Ishikawa (cell line): ENCODE results near the gene ZNF628.

Experiments
- CEBPB ChIP-seq: IDR thresholded peaks from 2 replicates; pipeline ENCODE4 v1.6.1; 2012
- CREB1 ChIP-seq: IDR thresholded peaks from 2 replicates; pipeline ENCODE4 v1.6.1; 2012; ENCODE audit warnings: low read depth
- EGR1 ChIP-seq: IDR thresholded peaks from 2 replicates; pipeline ENCODE4 v1.6.1; 2012
- EP300 ChIP-seq: IDR thresholded peaks from 2 replicates; pipeline ENCODE4 v1.6.1; 2012; ENCODE audit warnings: borderline replicate concordance
- FOXM1 ChIP-seq: IDR thresholded peaks from 2 replicates; pipeline ENCODE4 v1.6.1; 2012; ENCODE audit warnings: low read depth, borderline replicate concordance
- MAX ChIP-seq: IDR thresholded peaks from 2 replicates; pipeline ENCODE4 v1.6.1; 2012
- NFIC ChIP-seq: IDR thresholded peaks from 2 replicates; pipeline ENCODE4 v1.6.1; 2012
- RAD21 ChIP-seq: IDR thresholded peaks from 2 replicates; pipeline ENCODE4 v1.6.1; 2012; ENCODE audit warnings: low read depth
- REST ChIP-seq: IDR thresholded peaks from 2 replicates; pipeline ENCODE4 v1.6.1; 2012; ENCODE audit warnings: low read depth, mild to moderate bottlenecking
- TAF1 ChIP-seq: IDR thresholded peaks from 2 replicates; pipeline ENCODE4 v1.6.1; 2012; ENCODE audit warnings: low read depth, mild to moderate bottlenecking
- TCF12 ChIP-seq: IDR thresholded peaks from 2 replicates; pipeline ENCODE4 v1.6.1; 2012; ENCODE audit warnings: low read depth
- TEAD4 ChIP-seq: IDR thresholded peaks from 2 replicates; pipeline ENCODE4 v1.6.1; 2012
- YY1 ChIP-seq: IDR thresholded peaks from 2 replicates; pipeline ENCODE4 v1.6.1; 2012; ENCODE audit warnings: low read depth
- ZBTB7A ChIP-seq: IDR thresholded peaks from 2 replicates; pipeline ENCODE4 v1.6.1; 2012; ENCODE audit warnings: low read depth
- TF ChIP-seq, protein P1 (sequence below): IDR thresholded peaks from 2 replicates; pipeline ENCODE4 v1.6.1; 2012

The ZNF628 gene

DNA sequence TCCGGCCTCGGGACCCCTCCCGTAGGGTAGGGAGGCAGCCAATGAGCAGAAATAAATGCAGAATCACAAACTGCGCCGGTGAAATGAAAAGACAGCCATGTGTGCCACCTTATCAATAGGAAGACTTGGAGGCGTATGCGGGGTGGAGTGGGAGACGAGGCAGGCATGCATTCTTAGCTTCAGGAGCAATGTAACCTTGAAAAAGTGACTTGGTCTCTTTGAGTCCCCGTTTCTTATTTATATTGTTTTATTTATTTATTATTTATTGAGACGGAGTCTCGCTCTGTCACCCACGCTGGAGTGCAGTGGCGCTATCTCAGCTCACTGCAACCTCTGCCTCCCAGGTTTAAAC lies 27.8 kb downstream of the ZNF628 start:
- no peak for TF ChIP-seq CREB1
- no peak for TF ChIP-seq FOXM1
- no peak for TF ChIP-seq RAD21
- TF ChIP-seq TCF12: no peak
- TF ChIP-seq, protein P1, sequence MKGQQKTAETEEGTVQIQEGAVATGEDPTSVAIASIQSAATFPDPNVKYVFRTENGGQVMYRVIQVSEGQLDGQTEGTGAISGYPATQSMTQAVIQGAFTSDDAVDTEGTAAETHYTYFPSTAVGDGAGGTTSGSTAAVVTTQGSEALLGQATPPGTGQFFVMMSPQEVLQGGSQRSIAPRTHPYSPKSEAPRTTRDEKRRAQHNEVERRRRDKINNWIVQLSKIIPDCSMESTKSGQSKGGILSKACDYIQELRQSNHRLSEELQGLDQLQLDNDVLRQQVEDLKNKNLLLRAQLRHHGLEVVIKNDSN: no peak
- TF ChIP-seq TAF1: no peak
- no peak for TF ChIP-seq MAX
- no peak for TF ChIP-seq YY1
- no peak for TF ChIP-seq REST
- TF ChIP-seq TEAD4: no peak
- TF ChIP-seq CEBPB: no peak

DNA sequence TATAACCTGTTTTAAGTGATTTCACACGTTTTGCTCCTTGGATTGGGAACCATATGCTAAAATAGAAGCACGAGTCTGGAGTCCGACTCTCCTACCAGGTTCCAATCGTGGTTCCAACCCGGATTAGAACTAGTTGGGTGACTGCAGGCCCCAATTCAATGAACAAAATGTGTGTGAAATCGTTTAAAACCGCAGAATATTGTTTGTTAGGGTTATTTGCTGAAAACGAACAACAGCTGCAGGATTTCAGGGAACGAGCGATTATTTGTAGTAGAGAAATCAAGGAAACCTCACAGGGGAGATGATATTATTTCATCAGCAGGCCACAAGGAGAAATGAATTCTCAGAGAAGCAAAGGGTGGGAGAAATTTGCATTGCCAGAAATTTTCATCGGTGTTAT lies 28.6 kb downstream of the ZNF628 start:
- TF ChIP-seq TCF12 (no peak), YY1 (no peak), CREB1 (no peak), REST (no peak), EGR1 (no peak), CEBPB (no peak), TAF1 (no peak), ZBTB7A (no peak), MAX (no peak), RAD21 (no peak), FOXM1 (no peak)

DNA sequence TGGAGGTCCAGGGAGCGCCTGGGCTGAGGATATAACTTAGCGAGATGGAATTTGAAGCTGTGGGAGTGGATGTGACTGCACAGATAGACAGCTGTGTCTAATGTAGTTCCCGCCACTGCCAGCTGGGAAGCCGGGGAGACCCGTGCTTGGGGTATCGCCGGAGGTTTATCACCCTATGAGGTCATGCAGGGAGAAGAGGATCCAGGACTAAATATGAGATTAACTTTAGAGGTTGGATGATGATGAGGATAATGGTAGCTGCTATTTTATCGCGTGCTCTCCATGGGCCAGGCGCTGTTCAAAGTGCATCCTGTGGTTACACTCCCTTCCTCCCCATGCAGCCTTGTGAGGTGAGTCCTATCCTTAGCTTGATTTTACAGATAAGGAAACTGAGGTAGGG lies 31.7 kb downstream of the ZNF628 start:
- no peak for TF ChIP-seq YY1
- TF ChIP-seq CREB1: no peak
- no peak for TF ChIP-seq TCF12
- TF ChIP-seq MAX: no peak
- TF ChIP-seq EP300: no peak
- no peak for TF ChIP-seq ZBTB7A
- no peak for TF ChIP-seq CEBPB
- no peak for TF ChIP-seq FOXM1
- TF ChIP-seq EGR1: no peak
- no peak for TF ChIP-seq TAF1
- no peak for TF ChIP-seq REST
- no peak for TF ChIP-seq RAD21
- TF ChIP-seq, protein P1: no peak
- TF ChIP-seq NFIC: no peak
- no peak for TF ChIP-seq TEAD4

DNA sequence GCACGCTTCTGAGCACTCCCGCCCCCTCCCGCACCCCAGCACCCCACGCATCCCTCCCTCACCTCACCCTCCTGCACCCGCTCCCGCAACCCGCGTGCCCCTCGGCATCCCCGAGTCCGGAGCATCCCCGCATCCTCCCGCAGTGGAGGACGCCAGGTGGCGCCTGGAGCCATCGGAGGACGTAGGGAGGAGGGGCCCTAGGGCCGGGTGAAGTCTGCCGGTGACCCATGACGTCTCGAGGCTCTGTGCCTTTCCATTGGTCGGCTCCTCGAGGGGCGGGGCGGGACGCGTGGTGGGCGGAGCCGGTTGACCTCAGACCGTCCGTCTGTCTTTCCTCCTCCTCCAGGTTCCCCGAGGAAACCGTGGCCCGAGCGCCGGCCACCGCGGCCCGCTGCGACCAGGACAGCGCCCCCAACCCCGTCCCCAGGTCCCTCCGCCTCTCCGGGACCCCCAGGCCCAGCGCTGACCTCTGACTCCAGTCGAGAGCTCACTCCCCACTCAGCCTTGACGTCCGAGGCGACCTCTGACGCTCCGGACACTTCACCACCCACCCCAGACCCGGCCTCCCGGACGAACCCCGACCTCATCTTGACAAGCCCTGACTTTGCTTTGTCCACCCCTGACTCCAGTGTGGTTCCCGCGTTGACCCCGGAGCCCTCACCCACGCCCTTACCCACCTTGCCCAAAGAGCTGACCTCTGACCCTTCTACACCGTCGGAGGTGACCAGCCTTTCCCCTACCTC lies 40.6 kb downstream of the ZNF628 start:
- TF ChIP-seq EP300 (no peak), REST (no peak), NFIC (no peak), MAX (no peak), TAF1 (no peak), ZBTB7A (no peak), TEAD4 (no peak), CREB1 (peak; percentile 95), FOXM1 (no peak), RAD21 (peak; percentile 95), YY1 (no peak), EGR1 (no peak), CEBPB (no peak)
- TF ChIP-seq, protein P1: no peak
